Daoy (cell line): ENCODE measurements around the gene PLK3. TPM values are rescaled to one million over a fixed set of nuclear protein-coding genes. Genes with fewer than 3 reads are reported as not detected.
"Not testable (repeated sequence)": the region's sequence is repeated elsewhere in the genome, so short reads cannot be mapped to it uniquely, and the experiment has no call there.

ENCODE experiments used
- DNase-seq: peaks from one replicate; pipeline ENCODE4 v3.0.0-alpha.2; 2015; ENCODE audit warnings: low read depth
- total RNA-seq: library from RNA; depleted of rRNA; stranded (reverse); fragments of >200 nt; shearing (Covaris generic); gene quantifications from 2 replicates; pipeline ENCODE4 v1.2.3, GENCODE V29; 2014

PLK3 gene
- total RNA-seq, 1 experiment from 2014 or later, result 8.5 TPM

GRCh38 chr1:44787506-44787905 is 12.7 kb upstream of the PLK3 start:
- DNase-seq, result no peak

GRCh38 chr1:44788120-44788860 is 11.9 kb upstream of the PLK3 start, which contains the start of gene BEST4:
TSS of gene BEST4 (minus strand) at chr1:44788170. CDS start at chr1:44787705, 465 bp downstream.
- no peak for DNase-seq

- DNase-seq, result no peak
These were observed 9.0 kb upstream of the PLK3 start for GRCh38 chr1:44790968-44791801.

GRCh38 chr1:44792736-44793502 is 7.3 kb upstream of the PLK3 start:
- no peak for DNase-seq

- not testable (repeated sequence) for DNase-seq
These were observed 2.3 kb upstream of the PLK3 start for GRCh38 chr1:44797886-44798285.

- DNase-seq, result no peak
These were observed 1.5 kb upstream of the PLK3 start for GRCh38 chr1:44798481-44799365.

- DNase-seq, result no peak
These were observed 1.5 kb downstream of the PLK3 start for GRCh38 chr1:44801491-44802305.

- DNase-seq, result no peak
These were observed 2.3 kb downstream of the PLK3 start for GRCh38 chr1:44802306-44803061.

- DNase-seq, result no peak
These were observed 2.8 kb downstream of the PLK3 start for GRCh38 chr1:44803062-44803311.

- no peak for DNase-seq
These were observed 3.3 kb downstream of the PLK3 start for GRCh38 chr1:44803312-44804095.

- DNase-seq, result no peak
These were observed 5.3 kb downstream of the PLK3 start for GRCh38 chr1:44805311-44806024.

GRCh38 chr1:44806025-44806703 is 6.0 kb downstream of the PLK3 start:
- no peak for DNase-seq

GRCh38 chr1:44806704-44807363 is 6.7 kb downstream of the PLK3 start, which contains the start of gene DYNLT4:
TSS of gene DYNLT4 (minus strand) at chr1:44807351. CDS start at chr1:44806668, 683 bp downstream.
- DNase-seq, result no peak

GRCh38 chr1:44807364-44808062 is 7.3 kb downstream of the PLK3 start:
- peak; percentile 99 for DNase-seq

GRCh38 chr1:44808063-44808937 is 8.1 kb downstream of the PLK3 start, which contains the start of gene BTBD19:
TSS of gene BTBD19 (plus strand) at chr1:44808523. CDS start at chr1:44808821, 298 bp downstream.
- peak; percentile 90 for DNase-seq
